HL-60 (cell line): Measurements from ENCODE around the gene COQ10B.
A peak's percentile ranks its signal among the peaks of the same experiment; 100 is the strongest.

Experiments used
- DNase-seq, 2 experiments: peaks; one replicate each; pipeline ENCODE4 v3.0.0-alpha.2; 2010 to 2020; ENCODE audit warnings: low read depth in 1 of 2, low spot score in 1 of 2
- H3K27ac ChIP-seq: fragments of 250-450 bp; sonication (Bioruptor Pico); replicated peaks from 2 replicates; pipeline ENCODE4 v1.5.1; 2020; ENCODE audit warnings: mild to moderate bottlenecking, moderate library complexity
- H3K27me3 ChIP-seq: fragments of 250-450 bp; sonication (Bioruptor Pico); 2 replicates; pipeline ENCODE4 v1.5.1; 2021; ENCODE audit warnings: mild to moderate bottlenecking, moderate library complexity; ENCODE audit not compliant: insufficient read depth, poor library complexity, severe bottlenecking
- H3K4me3 ChIP-seq: replicated peaks from 2 replicates; pipeline ENCODE4 v1.5.1; 2011; ENCODE audit warnings: mild to moderate bottlenecking, control low read depth, low read length; ENCODE audit not compliant: insufficient read depth
- GABPA ChIP-seq: IDR thresholded peaks from 2 replicates; pipeline ENCODE4 v1.6.1; 2012; ENCODE audit warnings: low read depth
- POLR2AphosphoS5 ChIP-seq: IDR thresholded peaks from 2 replicates; pipeline ENCODE4 v1.6.1; 2012; ENCODE audit warnings: low read depth
- REST ChIP-seq: IDR thresholded peaks from 2 replicates; pipeline ENCODE4 v1.6.1; 2012; ENCODE audit warnings: low read depth; ENCODE audit not compliant: insufficient replicate concordance
- SPI1 ChIP-seq: IDR thresholded peaks from 2 replicates; pipeline ENCODE4 v1.6.1; 2012; ENCODE audit warnings: low read depth, mild to moderate bottlenecking, borderline replicate concordance
- TF ChIP-seq, protein P1 (sequence below): IDR thresholded peaks from one replicate; pipeline ENCODE4 v1.5.1; 2011; ENCODE audit warnings: low read length, control low read depth, inconsistent platforms; ENCODE audit not compliant: insufficient read depth

COQ10B gene

DNA sequence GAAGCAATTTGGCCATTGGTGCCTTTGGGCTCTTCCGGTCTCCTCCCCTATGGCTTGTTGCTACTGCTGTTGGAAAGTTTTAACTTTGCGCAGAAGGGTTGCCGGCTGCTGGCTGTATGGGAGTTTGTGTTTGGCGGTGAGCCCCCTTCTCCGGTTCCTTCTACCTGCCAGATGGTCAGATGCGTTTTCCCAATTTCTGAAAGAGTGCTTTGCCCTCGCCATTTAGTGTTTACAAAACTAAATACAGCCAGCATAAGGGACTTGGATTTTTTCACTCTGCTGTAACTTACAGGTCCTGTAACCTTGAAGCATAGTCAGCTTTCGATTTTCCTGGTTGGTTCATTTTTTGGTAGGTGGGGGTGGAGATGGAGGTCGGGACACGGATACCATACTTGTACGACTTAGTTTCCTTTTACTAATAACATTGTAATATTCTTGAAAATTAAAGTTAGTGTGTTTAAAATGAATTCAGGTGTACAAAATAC, 604 bp downstream of the COQ10B start:
- DNase-seq, result peak in 1 of 2 experiments; percentile 58
- TF ChIP-seq GABPA (no peak), REST (no peak), SPI1 (no peak), POLR2AphosphoS5 (no peak)
- TF ChIP-seq, protein P1, sequence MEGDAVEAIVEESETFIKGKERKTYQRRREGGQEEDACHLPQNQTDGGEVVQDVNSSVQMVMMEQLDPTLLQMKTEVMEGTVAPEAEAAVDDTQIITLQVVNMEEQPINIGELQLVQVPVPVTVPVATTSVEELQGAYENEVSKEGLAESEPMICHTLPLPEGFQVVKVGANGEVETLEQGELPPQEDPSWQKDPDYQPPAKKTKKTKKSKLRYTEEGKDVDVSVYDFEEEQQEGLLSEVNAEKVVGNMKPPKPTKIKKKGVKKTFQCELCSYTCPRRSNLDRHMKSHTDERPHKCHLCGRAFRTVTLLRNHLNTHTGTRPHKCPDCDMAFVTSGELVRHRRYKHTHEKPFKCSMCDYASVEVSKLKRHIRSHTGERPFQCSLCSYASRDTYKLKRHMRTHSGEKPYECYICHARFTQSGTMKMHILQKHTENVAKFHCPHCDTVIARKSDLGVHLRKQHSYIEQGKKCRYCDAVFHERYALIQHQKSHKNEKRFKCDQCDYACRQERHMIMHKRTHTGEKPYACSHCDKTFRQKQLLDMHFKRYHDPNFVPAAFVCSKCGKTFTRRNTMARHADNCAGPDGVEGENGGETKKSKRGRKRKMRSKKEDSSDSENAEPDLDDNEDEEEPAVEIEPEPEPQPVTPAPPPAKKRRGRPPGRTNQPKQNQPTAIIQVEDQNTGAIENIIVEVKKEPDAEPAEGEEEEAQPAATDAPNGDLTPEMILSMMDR, result no peak

GRCh38 chr2:197454923-197455322, 1.6 kb downstream of the COQ10B start:
- no peak for DNase-seq
- Histone ChIP-seq H3K4me3 (peak overlapping the region; percentile 59), H3K27ac (no peak overlapping the region), H3K27me3 (no peaks in the 10 kb centered on the region)
- no peak for TF ChIP-seq GABPA
- no peak for TF ChIP-seq SPI1
- no peak for TF ChIP-seq POLR2AphosphoS5
- TF ChIP-seq, protein P1, result no peak
- TF ChIP-seq REST, result no peak

More for the DNA sequence above, 604 bp downstream of the COQ10B start:
- Histone ChIP-seq H3K4me3 (peak overlapping the region; percentile 59), H3K27ac (peak overlapping the region; percentile 88), H3K27me3 (no peaks in the 10 kb centered on the region)

DNA sequence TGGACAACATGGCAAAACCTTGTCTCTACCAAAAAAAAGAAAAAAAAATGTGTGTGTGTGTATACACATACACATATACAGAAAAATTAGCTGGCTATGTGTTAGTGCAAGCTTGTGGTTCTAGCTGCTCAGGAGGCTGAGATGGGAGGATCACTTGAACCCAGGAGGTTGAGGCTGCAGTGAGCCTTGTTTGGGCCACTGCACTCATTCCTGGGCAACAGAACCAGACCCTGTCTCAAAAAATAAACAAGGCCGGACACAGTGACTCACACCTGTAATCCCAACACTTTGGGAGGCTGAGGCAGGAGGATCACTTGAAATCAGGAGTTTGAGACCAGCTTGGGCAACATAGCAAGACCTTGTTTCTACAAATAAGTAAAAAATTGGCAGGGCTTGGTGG, 2.1 kb downstream of the COQ10B start:
- Histone ChIP-seq H3K27ac (no peak overlapping the region), H3K4me3 (no peak overlapping the region), H3K27me3 (no peaks in the 10 kb centered on the region)
- no peak for DNase-seq
- TF ChIP-seq REST (no peak), GABPA (no peak), POLR2AphosphoS5 (no peak), SPI1 (no peak)
- TF ChIP-seq, protein P1, result no peak
